GM12878 (cell line): ENCODE measurements around the gene SNCAIP. TPM values are rescaled to one million over a fixed set of nuclear protein-coding genes. Genes with fewer than 3 reads are reported as not detected.

Source experiments
- ATAC-seq: fragments of 200-7000 bp; cut with Tn5 transposase; 3 replicates; pipeline ENCODE4 v1.9.1; 2020; ENCODE audit warnings: mild to moderate bottlenecking, moderate library complexity
- BruUV-seq: library from RNA; stranded (reverse); fragments of 400-500 nt; replicated peaks from 2 replicates; lab custom pipeline; 2021; lab: Mats Ljungman, UMichigan
- CTCF ChIA-PET: fragments of 300-600 bp; sonication (Branson Sonifier 250); formaldehyde crosslinking; extraction: SDS; loops from one replicate; lab custom pipeline; 2021; ENCODE audit warnings: inconsistent platforms; lab: Yijun Ruan, JAX
- POLR2A ChIA-PET: fragments of 350-600 bp; formaldehyde crosslinking; extraction: SDS; loops from one replicate; lab custom pipeline; 2021; ENCODE audit warnings: inconsistent platforms; lab: Charles Lee
- RAD21 ChIA-PET: fragments of 300-600 bp; sonication (Branson Sonifier 250); formaldehyde crosslinking; loops from one replicate; lab custom pipeline; 2023; ENCODE audit warnings: antibody characterized with exemption; ENCODE audit not compliant: unreplicated experiment; lab: Charles Lee
- SMC1A ChIA-PET: fragments of 300-600 bp; sonication (Branson Sonifier 250); formaldehyde crosslinking; loops from one replicate; lab custom pipeline; 2023; ENCODE audit not compliant: unreplicated experiment, uncharacterized antibody; lab: Charles Lee
- DNase-seq: peaks from one replicate; pipeline ENCODE4 v3.0.0-alpha.2; 2011; ENCODE audit warnings: low read depth, low spot score
- FAIRE-seq: peaks from 3 replicates; lab custom pipeline; 2011; peaks lifted over from hg19 to GRCh38; lab: Jason Lieb, UNC
- H2AFZ ChIP-seq: 2 replicates; pipeline ENCODE4 v1.6.0; 2011; ENCODE audit warnings: low read depth, low read length, control low read depth; ENCODE audit not compliant: control insufficient read depth
- H3K27ac ChIP-seq: 2 replicates; pipeline ENCODE4 v1.5.1; 2011; ENCODE audit warnings: control low read depth; ENCODE audit not compliant: control insufficient read depth, insufficient read depth
- H3K27me3 ChIP-seq, 2 experiments: replicated peaks in 1 of 2; 2 replicates each; pipeline versions ENCODE4 v1.6.0 to v1.6.1; 2011; ENCODE audit warnings: low read length in 1 of 2; ENCODE audit not compliant: control insufficient read depth in 2 of 2, insufficient read depth in 2 of 2
- H3K36me3 ChIP-seq, 2 experiments: 2 replicates each; pipeline ENCODE4 v1.5.1; 2011; ENCODE audit warnings: low read length in 1 of 2; ENCODE audit not compliant: control insufficient read depth in 2 of 2, insufficient read depth in 2 of 2
- H3K4me1 ChIP-seq: 2 replicates; pipeline ENCODE4 v1.6.1; 2011; ENCODE audit warnings: mild to moderate bottlenecking, low read length, moderate library complexity, mixed read lengths; ENCODE audit not compliant: control insufficient read depth, insufficient read depth
- H3K4me2 ChIP-seq: 2 replicates; pipeline ENCODE4 v1.6.0; 2011; ENCODE audit warnings: control low read depth; ENCODE audit not compliant: control insufficient read depth, insufficient read depth
- H3K4me3 ChIP-seq: fragments of 200-600 bp; sonication (generic); 2 replicates; pipeline ENCODE4 v1.5.1; 2016
- H3K79me2 ChIP-seq: 2 replicates; pipeline ENCODE4 v1.6.0; 2011; ENCODE audit warnings: low read length; ENCODE audit not compliant: control insufficient read depth, insufficient read depth
- H3K9ac ChIP-seq: 2 replicates; pipeline ENCODE4 v1.8.0; 2011; ENCODE audit warnings: low read length, control low read depth, mixed read lengths; ENCODE audit not compliant: control insufficient read depth, insufficient read depth
- H3K9me3 ChIP-seq: replicated peaks from 3 replicates; pipeline ENCODE4 v1.5.1; 2011; ENCODE audit warnings: mild to moderate bottlenecking, low read length; ENCODE audit not compliant: control insufficient read depth, insufficient read depth
- H4K20me1 ChIP-seq: 2 replicates; pipeline ENCODE4 v1.6.0; 2011; ENCODE audit not compliant: control insufficient read depth, insufficient read depth
- CHD1 ChIP-seq: IDR thresholded peaks from 2 replicates; pipeline ENCODE4 v1.6.1; 2012; ENCODE audit warnings: low read depth, low read length, improper control_type of control experiment
- E2F8 ChIP-seq: fragments of 450-650 bp; IDR thresholded peaks from 2 replicates; pipeline ENCODE4 v1.6.1; 2018; ENCODE audit warnings: mild to moderate bottlenecking, low read depth, moderate library complexity; ENCODE audit not compliant: partially characterized antibody
- NR2C2 ChIP-seq: IDR thresholded peaks from 2 replicates; pipeline ENCODE4 v1.6.1; 2011; ENCODE audit warnings: borderline replicate concordance, low read depth; ENCODE audit not compliant: control insufficient read depth, insufficient read length
- RB1 ChIP-seq: fragments of 450-650 bp; formaldehyde crosslinking; IDR thresholded peaks from 2 replicates; pipeline ENCODE4 v1.6.1; 2017; ENCODE audit warnings: mild to moderate bottlenecking, borderline replicate concordance
- RUNX3 ChIP-seq: IDR thresholded peaks from 2 replicates; pipeline ENCODE4 v1.6.1; 2012; ENCODE audit warnings: low read length, inconsistent platforms
- TAF1 ChIP-seq: IDR thresholded peaks from 2 replicates; pipeline ENCODE4 v1.6.1; 2011; ENCODE audit warnings: mild to moderate bottlenecking, low read depth, low read length, borderline replicate concordance
- YY1 ChIP-seq: IDR thresholded peaks from 2 replicates; pipeline ENCODE4 v1.6.1; 2011; ENCODE audit warnings: low read depth, mild to moderate bottlenecking, low read length
- ZNF592 ChIP-seq: fragments of 450-650 bp; IDR thresholded peaks from 2 replicates; pipeline ENCODE4 v1.6.1; 2017; ENCODE audit warnings: mild to moderate bottlenecking, moderate library complexity
- WGBS: methylation state at CpG from one replicate; pipeline ENCODE4 v1.1.6; 2016; ENCODE audit warnings: low lambda C conversion rate; ENCODE audit not compliant: insufficient replicate concordance, insufficient coverage; ENCODE audit errors: missing lambda C conversion rate; 5-methylcytosine and 5-hydroxymethylcytosine counted together
- in situ Hi-C: fragments of 300-500 bp; cut with MboI; formaldehyde crosslinking; loops from 9 replicates; pipeline ENCODE4 v1.14.3; 2018; ENCODE audit warnings: mixed read lengths
- intact Hi-C: fragments of 100-400 bp; cut with micrococcal nuclease; formaldehyde crosslinking; loops from one replicate; pipeline ENCODE4 v1.14.2; 2022; ENCODE audit not compliant: unreplicated experiment
- polyA plus RNA-seq, 11 experiments: library from polyadenylated mRNA; depleted of rRNA in 4 of 11; unstranded in 6 of 11; stranded (reverse) in 5 of 11; fragments of >200 nt; fragmentation: Nextera tagmentation in 4 of 11; fragmentation: Illumina TruSeq in 1 of 11; extraction: Ambion mirVana in 4 of 11; extraction: Trizol in 1 of 11; gene quantifications; 1 replicate in 1 of 11; 2 replicates in 10 of 11; pipeline versions ENCODE4 v1.2.1 to v1.2.3, GENCODE V29; 2011 to 2016; ENCODE audit warnings: inconsistent platforms in 2 of 11, missing spikeins in 2 of 11, low read depth in 1 of 11
- total RNA-seq, 4 experiments: library from RNA; depleted of rRNA in 3 of 4; stranded (reverse); fragments of >200 nt in 3 of 4; fragmentation: Illumina TruSeq in 1 of 4; extraction: Trizol in 1 of 4; gene quantifications; 2 replicates each; pipeline versions ENCODE4 v1.2.1 to v1.2.3, GENCODE V29; 2013 to 2021
- TF ChIP-seq, protein P1 (sequence below): IDR thresholded peaks from 2 replicates; pipeline ENCODE4 v1.6.1; 2012; ENCODE audit warnings: low read length, inconsistent platforms

The SNCAIP gene
- total and polyA plus RNA-seq, 10 of the 15 experiments (the other 5 are each of a cell fraction or from before 2014, with no cell fraction given), result 0.03 to 0.62 (median 0.16) TPM; not detected in 1

DNA sequence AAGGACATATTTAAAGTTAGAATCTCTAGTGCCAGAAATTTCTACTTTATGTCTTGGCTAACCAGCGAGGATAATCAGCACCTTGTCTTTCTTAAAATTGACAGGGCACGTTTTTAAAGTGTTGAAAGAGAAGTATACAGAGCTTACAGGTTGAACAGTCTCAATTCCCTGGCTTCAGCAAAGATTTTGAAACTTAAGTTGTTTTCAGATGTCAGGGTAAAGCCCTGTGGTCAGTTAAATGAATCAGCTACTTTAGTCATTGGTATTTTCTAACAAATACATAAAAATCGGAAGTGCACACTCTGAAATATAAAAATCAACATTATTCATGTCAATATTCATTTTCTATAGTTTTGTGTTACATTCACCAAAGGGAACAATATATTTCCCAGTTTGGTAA is 29.1 kb downstream of the SNCAIP start:
- 0% methylated on average over 3 of the region's 3 CpGs for WGBS
- Histone ChIP-seq H3K9ac (no peak overlapping the region), H3K27me3 (no peaks in the 10 kb centered on the region), H3K79me2 (no peaks in the 10 kb centered on the region), H3K9me3 (no peaks in the 10 kb centered on the region), H3K36me3 (no peaks in the 10 kb centered on the region), H3K4me1 (no peaks in the 10 kb centered on the region), H2AFZ (no peak overlapping the region), H4K20me1 (no peaks in the 10 kb centered on the region), H3K4me3 (no peak overlapping the region), H3K27ac (no peak overlapping the region), H3K4me2 (no peak overlapping the region)
- intact Hi-C loops (no loop called here), in situ Hi-C loops (no loop called here)
- TF ChIP-seq TAF1, result no peak
- TF ChIP-seq RUNX3, result peak; percentile 73
- TF ChIP-seq, protein P1, sequence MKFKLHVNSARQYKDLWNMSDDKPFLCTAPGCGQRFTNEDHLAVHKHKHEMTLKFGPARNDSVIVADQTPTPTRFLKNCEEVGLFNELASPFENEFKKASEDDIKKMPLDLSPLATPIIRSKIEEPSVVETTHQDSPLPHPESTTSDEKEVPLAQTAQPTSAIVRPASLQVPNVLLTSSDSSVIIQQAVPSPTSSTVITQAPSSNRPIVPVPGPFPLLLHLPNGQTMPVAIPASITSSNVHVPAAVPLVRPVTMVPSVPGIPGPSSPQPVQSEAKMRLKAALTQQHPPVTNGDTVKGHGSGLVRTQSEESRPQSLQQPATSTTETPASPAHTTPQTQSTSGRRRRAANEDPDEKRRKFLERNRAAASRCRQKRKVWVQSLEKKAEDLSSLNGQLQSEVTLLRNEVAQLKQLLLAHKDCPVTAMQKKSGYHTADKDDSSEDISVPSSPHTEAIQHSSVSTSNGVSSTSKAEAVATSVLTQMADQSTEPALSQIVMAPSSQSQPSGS, result 0 out of 2 replicates have a peak, but pooled peaks have one; percentile 16
- ChIA-PET RAD21 (no interaction called here), SMC1A (interaction anchor here (1.2 to 1.4 kb wide), 2 partner anchors 15 to 44 kb away, joined by 3 read pairs; no protein-coding TSS in a partner anchor), POLR2A (no interaction called here), CTCF (no interaction called here)
- no peak for DNase-seq
- FAIRE-seq, result no peak
- ATAC-seq, result peak; percentile 54; the same call in 2 of the 3 replicates
- BruUV-seq, result no TSS peak

DNA sequence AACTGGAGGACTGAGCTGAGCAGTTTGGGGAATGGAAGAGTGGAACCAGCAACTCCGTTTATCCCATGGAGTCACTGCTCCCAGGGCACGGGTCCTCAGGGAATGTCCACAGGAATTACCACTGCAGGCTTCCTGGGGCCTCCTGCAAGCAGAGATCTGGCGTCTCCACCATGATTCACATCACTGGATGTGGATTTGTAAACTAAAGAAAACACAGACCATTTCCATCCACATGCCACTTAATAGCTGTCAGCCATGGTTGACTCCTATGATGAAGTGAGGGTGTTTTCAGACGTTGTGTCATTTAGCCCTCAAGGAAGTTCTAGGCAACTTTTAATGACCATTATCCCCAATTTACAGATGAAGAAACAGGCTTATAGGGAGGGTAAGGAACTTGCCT is 30.2 kb downstream of the SNCAIP start:
- no peak overlapping the region for H3K27ac ChIP-seq
- H3K36me3 ChIP-seq, result no peaks in the 10 kb centered on the region
- ChIA-PET RAD21 (no interaction called here), SMC1A (interaction anchor here (1.4 to 1.6 kb wide), 2 partner anchors 11 to 13 kb away, joined by 3 to 5 read pairs; no protein-coding TSS in a partner anchor), CTCF (interaction anchor here (0.6 kb wide), 1 partner anchor 372 kb away, joined by 3 read pairs; no protein-coding TSS in a partner anchor), POLR2A (no interaction called here)
- no peaks in the 10 kb centered on the region for H4K20me1 ChIP-seq
- H3K9me3 ChIP-seq, result no peaks in the 10 kb centered on the region
- H3K4me1 ChIP-seq, result no peaks in the 10 kb centered on the region
- BruUV-seq, result no TSS peak
- FAIRE-seq (no peak), ATAC-seq (no peak), DNase-seq (no peak)
- no peak overlapping the region for H3K9ac ChIP-seq
- H3K4me3 ChIP-seq, result no peak overlapping the region
- H3K79me2 ChIP-seq, result no peaks in the 10 kb centered on the region
- no peak overlapping the region for H3K4me2 ChIP-seq
- 39% methylated on average over 4 of the region's 4 CpGs for WGBS
- no peaks in the 10 kb centered on the region for H3K27me3 ChIP-seq
- in situ Hi-C loops (no loop called here), intact Hi-C loops (no loop called here)
- no peak overlapping the region for H2AFZ ChIP-seq
- TF ChIP-seq NR2C2 (no peak), RB1 (no peak), ZNF592 (no peak), E2F8 (no peak), CHD1 (no peak), YY1 (no peak)
